NCI-H2196 (cell line): ENCODE data around the gene LARP1B.
"Not testable (repeated sequence)": the region's sequence is repeated elsewhere in the genome, so short reads cannot be mapped to it uniquely, and the experiment has no call there.

Experiments used
- DNase-seq: peaks from one replicate; lab custom pipeline; 2025; ENCODE audit not compliant: unreplicated experiment; lab: John Stamatoyannopoulos, UW

The LARP1B gene

DNA sequence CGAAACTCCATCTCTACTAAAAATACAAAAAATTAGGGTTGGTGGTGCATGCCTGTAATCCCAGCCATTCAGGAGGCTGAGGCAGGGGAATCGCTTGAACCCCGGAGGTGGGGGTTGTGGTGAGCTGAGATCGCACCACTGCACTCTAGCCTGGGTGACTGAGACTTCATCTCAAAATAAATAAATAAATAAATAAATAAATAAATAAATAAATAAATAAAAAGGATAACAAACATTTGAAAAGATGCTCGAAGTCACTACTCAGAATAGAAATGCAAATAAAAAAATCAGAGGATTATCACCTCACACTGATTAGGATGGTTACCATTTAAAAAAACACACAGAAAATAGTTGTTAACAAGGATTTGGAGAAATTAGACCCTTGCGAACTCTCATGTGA is 73.8 kb downstream of the LARP1B start:
- DNase-seq, result no peak

DNA sequence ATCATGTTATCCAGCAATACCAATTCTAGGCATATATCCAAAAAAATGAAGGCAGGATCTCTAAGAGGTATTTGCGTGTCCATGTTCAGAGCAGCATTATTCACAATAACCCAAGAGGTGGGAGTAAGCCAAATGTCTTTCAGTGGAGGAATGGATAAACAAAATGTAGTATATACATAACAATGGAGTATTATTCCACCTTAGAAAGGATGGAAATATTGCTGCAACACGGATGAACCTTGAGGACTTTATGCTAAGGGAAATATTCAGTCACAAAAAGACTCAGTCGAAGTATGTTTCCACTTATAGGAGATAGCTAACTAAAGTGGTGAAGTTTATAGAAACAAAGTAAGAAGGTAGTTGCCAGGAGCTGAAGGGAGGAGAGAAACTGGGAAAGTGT is 74.3 kb downstream of the LARP1B start:
- DNase-seq, result no peak

DNA sequence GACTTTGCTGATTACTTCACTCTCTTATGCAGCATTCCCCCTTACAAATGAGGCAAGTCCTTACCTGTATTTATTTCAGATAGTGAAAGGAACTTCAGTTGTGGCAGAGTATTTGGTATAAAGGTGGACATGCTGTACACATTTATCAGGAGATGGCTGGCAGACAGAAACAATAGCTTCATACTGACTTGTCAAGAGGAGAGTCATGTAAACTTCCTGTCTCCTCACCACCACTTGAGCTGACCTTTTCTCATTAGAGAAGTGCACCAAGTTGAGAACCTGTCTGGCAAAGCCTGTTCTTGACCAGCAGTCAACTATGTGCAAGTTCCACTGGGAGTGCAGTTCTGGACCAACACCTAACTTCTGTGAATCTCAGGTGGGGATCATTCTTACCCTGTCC is 80.8 kb downstream of the LARP1B start:
- no peak for DNase-seq

DNA sequence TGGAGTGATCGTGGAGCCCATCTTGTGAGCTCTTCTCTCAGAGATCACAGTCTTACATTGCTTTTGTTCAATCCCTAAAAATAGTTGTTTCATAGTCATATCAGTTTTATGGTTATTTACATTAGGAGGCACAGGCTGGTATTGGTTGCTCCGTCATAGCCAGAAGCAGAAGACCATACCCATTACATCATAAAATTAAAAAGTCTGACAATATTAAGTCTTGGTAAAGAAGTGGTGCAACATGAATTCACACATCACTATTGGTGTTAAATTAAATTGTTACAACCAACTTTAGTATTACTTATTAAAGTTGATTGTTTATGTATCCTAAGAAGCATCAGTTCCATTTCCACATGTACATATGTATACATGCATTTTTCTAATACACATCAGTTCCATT is 84.6 kb downstream of the LARP1B start:
- no peak for DNase-seq

DNA sequence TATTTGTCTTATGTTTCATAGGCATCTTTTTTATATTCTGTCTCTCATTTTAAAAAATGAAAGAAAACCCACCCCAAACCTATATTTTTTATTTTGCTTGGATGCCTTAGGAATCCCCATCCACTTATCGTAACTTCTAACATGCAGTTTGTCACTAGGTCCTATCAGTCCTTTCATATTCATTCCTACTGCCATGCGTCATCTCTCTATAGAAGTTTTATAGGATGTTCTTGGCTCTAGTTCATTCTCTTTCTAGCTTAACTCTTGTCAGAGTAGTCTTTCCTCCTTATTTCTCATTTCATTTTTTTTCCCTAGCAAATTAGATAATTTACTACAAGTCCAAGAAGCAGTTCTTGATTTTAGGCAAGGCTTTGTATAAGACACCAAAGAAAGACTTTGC is 92.7 kb downstream of the LARP1B start:
- no peak for DNase-seq

DNA sequence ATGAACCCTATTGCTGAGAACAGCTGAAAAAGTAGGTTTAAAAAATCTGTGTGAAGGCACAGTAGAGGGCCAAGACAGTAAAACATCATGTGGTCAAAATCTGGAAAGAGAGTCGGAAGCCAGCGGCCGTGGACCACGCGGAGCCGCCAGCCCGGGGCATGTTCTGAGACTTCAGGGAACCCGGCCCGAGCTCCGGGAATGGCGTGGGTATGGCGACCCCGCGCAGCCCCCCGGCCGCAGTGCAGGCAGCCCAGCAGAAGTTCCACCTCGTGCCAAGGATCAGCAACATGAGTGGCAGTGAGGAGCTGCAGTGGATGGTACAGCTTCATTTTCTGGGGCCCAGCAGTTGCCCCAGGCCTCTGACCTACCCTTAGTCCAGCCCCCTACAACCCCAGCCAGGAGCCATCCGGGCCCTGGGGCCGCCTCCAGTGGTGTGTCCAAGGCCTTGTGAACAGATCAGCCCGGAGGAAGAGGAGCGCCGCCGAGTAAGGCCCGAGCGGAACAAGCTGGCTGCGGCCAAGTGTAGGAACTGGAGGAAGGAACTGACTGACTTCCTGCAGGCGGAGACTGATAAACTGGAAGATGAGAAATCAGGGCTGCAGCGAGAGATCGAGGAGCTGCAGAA is 94.2 kb downstream of the LARP1B start:
- DNase-seq, result no peak

DNA sequence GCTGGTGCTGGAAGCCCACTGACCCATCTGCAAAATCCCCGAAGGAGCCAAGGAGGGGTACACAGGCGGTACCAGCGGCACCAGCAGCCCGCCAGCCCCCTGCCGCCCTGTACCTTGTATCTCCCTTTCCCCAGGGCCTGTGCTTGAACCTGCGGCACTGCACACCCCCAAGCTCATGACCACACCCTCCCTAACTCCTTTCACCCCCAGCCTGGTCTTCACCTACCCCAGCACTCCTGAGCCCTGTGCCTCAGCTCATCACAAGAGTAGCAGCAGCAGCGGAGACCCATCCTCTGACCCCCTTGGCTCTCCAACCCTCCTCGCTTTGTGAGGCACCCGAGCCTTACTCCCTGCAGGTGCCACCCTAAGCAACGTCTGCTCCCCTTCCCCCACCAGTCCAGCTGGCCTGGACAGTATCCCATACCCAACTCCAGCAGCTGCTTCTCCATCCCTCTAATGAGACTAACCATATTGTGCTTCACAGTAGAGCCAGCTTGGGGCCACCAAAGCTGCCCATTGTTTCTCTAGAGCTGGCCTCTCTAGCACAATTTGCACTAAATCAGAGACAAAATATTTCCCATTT is 94.9 kb downstream of the LARP1B start:
- DNase-seq, result no peak

DNA sequence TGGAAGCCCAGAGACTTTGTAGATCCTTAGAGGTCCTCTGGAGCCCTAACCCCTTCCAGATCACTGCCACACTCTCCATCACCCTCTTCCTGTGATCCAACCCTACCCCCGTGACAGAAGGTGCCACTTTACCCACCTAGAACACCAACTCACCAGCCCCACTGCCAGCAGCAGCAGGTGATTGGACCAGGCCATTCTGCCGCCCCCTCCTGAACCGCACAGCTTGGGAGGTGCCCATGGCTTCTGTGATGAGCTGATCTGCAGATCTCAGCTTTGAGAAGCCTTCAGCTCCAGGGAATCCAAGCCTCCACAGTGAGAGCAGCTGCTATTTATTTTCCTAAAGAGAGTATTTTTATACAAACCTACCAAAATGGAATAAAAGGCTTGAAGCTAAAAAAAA is 95.4 kb downstream of the LARP1B start:
- not testable (repeated sequence) for DNase-seq

DNA sequence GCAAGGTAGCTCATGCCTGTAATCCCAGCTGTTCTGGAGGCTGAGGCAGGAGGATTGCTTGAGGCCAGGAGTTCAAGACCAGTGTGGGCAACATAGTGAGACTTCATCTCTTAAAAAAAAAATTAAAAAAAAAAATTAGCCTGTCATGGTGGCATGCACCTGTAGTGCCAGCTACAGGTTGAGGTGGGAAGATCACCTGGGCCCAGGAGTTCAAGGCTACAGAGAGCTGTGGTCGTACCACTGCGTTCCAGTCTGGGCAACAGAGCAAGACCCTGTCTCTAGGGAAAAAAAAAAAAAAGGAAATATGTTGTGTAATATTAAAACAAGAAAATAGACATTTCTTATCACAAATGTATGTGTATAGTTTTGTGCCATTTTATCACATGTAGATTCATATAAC is 97.8 kb downstream of the LARP1B start:
- DNase-seq, result no peak

DNA sequence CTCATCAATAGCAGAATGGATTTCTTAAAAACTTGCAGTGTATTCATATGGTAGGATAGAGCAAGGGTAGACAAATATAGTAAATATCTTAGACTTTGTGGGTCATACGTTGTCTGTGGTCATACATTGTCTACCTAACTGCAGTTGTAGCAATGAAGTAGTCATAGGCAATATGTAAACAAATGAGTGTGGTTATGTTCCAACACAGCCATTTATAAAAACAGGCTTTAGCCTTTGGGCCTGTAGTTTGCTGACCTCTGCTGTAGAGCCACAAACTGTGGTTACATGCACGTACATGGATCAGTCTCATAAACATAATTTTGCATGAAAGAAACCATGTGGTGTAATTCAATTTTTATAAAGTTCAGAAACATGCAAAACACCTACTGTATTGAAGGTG is 98.9 kb downstream of the LARP1B start:
- DNase-seq, result no peak

DNA sequence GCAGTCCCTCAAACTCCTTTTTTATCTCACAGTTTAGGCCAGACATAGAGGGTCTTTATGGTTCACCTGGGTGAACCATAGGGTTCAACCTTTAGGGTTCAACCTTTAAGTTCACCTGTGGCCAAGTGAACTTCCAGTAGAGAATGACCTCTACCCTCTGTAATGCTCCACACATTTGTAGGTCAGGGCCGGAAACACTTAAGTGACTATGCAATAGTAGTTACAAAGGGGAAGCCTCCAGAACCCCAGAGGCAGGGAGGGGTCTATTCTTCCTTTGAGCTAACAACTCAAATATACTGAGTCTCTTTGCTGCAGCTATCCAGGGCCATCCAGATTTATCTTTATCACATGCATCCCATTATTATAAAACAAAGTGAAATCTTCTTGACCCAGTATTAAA is 100.0 kb downstream of the LARP1B start:
- no peak for DNase-seq

DNA sequence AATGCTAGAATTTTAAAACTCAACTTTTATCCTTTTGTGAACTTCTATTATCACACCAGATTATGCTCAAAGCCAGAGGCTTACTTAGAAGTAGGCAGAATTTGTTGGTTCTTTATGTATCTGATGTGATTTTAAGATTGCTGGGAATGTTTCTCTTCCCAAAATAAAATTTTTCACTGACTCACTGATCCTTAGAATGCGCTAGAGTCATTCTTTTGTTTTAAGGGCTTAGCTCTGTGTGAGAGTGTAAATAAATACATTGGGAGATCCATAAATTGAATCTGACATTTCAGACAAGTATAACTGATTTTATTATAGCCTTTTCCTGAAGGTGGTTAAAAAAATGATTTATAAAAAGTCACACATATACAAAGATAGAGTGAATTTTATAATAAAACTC is 101.3 kb downstream of the LARP1B start:
- DNase-seq, result no peak

DNA sequence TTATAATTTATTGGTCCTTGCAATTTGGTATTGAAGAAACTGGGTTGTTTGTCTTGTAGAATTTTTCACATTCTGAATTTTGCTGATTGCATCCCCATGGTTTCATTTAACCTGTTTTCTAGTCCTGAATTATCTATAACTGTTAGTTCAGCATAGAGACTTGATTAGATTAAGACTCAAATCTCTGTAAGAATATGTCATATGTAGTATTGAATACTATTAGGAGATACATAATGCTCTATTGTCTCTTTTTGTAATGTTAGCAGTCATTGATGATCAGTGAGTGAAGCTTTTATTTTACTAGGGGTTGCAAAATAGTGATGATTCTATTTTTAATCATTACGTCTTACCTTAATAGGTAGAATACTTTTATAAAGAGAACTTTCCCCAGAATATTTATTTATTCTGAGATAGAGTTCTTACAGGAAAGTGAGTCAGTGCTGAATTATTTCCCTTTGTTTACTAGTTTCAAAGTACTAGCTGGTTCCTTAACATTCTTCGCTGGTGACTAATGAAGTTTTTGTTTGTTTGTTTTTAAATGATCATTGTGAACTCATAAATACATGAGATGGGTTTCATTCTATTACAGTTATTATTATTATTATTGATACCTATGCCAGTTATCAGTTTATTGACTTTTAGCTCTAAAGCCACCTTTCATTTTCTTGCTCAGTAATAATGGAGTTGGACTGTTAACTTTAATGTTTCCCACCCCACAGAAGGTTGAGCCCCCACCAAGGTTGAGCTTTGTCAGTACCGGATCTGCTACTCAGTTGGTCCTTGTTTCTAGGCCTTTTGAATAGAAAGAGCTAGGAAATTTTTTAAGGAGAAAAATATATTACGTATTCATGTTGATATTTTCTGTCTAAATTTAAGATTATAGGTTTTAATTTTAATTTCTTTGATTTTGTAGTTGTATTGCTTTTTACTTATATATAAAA is 102.3 kb downstream of the LARP1B start:
- DNase-seq, result no peak

DNA sequence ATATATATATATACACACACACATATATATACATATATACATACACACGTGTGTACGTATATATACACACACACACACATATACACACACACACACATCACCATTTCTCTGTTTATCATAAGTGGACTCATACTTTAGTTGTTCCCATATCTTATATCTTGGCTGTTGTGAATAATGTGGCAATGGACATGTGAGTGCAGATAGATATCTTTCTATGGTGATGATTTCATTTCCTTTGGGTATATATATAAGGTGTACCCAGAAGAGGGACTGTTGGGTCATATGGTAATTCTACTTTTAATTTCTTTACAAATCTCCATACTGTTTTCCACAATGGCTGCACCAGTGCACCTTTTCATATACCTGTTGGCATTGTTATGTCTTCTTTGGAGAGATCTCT is 105.9 kb downstream of the LARP1B start:
- no peak for DNase-seq

DNA sequence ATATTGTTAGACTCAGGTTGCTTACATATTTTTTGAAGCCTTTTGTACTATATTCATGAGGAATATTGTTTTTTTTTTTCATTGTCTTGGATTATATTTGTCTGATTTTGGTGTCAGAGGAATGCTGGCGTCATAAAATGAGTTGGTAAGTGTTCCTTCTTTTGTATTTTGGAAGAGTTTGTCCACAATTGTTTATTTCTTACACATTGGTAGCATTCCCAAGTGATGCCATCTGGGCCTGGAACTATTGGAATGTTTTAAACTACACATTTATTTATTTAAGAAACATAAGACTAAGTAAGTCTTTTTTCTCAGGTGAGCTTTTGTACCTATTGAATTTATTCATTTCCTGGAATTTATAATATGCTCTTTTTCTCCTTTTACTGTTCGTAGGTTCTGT is 107.6 kb downstream of the LARP1B start:
- no peak for DNase-seq

DNA sequence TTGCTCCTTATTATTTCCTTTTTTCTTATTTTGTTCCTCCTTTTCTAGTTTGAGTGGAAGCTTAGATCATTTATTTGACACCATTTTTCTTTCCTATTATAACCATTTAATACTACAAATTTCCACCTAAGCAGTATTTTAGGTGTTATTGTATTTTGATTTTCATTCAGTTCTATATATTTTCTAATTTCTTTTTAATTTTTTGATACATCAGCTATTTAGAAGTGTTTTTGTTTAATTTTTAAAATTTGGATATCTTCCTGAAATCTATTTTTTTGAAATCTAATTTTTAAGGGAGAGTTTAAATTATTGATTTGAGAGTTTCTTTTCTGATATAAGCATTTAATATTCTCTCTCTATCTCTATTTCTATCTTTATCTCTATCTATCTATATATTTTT is 108.1 kb downstream of the LARP1B start:
- no peak for DNase-seq

DNA sequence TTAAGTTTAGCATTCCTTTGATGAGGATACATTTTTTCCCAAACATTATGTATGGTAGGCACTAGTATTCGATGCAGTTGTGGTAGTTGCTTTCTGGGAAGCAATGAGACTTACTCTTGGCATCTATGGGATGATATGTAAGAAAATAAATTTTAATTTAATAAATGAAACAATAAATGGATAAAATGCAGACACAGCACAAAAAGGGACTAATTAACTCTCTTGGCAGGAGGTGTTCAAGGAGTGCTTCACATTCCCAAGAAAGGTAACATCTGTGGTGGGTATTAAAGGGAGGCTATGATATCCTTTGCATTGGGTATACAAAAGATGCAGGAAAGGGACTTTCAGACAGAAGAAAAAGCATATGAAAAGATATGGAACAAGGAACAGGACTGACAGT is 115.5 kb downstream of the LARP1B start:
- DNase-seq, result no peak

DNA sequence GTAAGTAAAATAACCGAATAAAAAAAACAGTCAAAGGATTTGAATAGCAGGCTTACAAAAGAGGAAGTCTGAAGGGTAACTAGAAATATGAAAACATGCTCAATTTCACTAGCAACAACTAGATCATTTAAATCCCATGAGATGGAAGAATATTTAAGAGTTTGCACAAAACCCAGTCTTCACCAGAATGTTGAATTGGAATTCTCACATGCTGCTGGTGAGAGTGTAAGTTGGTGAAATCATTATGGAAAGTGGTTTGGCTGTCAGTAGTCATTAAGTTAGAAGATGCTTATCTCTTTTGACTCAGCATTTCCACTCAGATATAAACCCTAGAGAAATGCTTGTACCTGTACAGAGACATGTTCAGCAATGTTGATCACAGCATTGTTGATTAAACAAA is 116.4 kb downstream of the LARP1B start:
- DNase-seq, result no peak

DNA sequence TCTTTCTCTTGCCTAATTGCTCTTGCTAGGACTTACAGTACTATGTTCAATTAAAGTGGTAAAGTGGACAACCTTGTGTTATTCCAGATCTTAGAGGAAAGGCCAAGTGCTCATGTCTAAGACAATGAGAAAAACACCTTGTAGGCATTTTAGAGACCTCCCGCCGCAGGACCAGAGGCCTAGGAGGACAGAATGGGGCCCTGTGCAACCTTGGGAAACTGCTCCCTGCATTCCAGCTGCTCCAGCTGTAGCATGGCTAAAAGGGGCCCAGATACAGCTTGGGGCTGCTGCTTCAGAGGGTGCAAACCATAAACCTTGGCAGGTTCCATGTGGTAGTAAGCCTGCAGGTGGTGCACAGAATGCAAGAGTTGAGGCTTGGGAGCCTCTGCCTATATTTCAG is 125.5 kb downstream of the LARP1B start:
- no peak for DNase-seq

DNA sequence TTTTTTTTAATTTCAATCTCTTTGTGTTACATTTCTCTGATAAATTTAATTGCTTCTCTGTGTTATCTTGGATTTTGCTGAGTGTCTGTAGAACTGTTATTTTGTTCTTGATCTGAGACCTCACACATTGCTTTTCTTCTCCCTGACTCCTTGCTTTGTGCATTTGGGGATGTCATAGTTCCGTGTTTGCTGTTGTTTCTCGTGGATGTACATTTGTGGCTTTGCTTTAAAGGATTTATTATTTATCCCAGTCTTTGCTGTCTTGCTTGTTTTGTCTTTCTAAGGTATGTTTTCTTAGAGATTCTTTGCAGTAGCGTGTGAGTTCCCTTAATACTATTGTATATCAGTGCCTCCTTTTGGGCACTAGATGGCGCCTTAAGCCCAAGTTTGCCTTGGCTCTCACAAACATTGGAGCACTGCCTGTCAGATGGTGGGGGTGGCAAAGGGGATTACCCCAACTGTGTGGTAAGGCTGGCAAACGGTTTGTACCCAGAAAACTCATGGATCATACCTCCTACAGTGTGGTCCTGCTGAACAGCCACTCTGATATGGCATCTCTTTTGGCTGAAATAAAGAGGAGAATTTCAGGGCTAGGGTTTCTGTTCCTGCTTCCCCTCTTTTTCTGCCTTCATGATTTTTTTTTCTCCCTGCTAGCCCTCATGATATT is 130.1 kb downstream of the LARP1B start:
- DNase-seq, result peak; percentile 51

DNA sequence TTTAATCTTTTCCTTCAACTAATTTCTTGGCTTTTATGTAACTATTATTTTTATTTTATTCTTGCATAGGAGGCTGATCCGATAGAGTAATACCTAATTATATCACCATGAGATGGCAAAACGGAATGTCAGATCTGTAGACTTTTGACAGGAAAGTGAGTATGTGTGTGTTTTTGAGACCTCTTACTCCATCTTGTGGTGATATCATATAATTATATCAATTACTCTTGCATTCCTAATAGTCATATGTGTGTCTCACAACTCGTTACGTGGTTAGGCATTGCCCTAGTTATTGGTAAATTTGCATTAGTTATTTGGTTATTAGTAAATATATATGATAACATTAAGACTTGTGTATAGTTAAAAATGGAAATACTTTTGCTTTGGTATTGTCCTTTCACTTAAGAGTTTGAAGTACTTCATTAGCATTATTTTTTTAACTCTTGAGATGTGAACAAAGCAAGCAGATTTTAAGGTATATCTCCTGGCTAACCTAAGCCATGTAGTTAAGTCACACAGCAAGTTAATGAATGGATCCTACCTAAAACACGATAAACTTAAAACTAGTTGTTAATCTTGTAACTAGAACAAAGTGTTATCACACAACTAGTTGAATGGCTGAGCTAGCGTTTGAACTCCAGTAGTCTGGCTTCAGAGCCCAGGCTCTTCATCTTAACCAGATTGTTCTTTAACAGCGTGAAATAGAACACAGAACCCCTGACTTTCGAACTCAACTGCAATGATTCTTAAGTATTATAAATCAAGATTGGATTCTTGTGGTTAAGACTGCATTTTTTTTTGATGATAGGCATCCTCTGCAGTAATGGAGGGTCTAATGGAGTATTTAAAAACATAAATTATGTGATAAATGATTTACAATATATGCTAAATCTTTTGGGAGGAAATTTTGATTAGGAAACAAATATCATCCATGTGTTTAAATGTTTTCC is 159.4 kb downstream of the LARP1B start:
- DNase-seq, result no peak
